ENCODE measurements around the gene CYP26C1. TPM values are rescaled to one million over a fixed set of nuclear protein-coding genes. Genes with fewer than 3 reads are reported as not detected.

Gene CYP26C1
- polyA plus RNA-seq, 1 donor from 2014 or later = not detected

Other genes starting within 250 kb of the CYP26C1 start
- 26.3 and 26.7 TPM in 2 replicates for gene EXOC6, start 212.3 kb upstream of the CYP26C1 start, polyA plus RNA-seq
- 0.64 and 0.77 TPM in 2 replicates for gene CYP26A1, start 13.1 kb downstream of the CYP26C1 start, polyA plus RNA-seq

Data from neural cell (in vitro differentiated cells).